Bronchial epithelial cell (primary cell): Measurements from ENCODE around the gene ASB1. TPM values are rescaled to one million over a fixed set of nuclear protein-coding genes. Genes with fewer than 3 reads are reported as not detected.
A peak's percentile ranks its signal among the peaks of the same experiment; 100 is the strongest.

Source experiments
- DNase-seq: peaks from one replicate; pipeline ENCODE4 v3.0.0-alpha.2; 2010; ENCODE audit warnings: low read depth
- FAIRE-seq: peaks from 2 replicates; lab custom pipeline; 2011; peaks lifted over from hg19 to GRCh38; lab: Jason Lieb, UNC
- H3K27me3 ChIP-seq: 2 replicates; pipeline ENCODE4 v1.5.1; 2011; ENCODE audit warnings: low read length; ENCODE audit not compliant: control insufficient read depth, insufficient read depth
- H3K36me3 ChIP-seq: 2 replicates; pipeline ENCODE4 v1.5.1; 2011; ENCODE audit warnings: low read length; ENCODE audit not compliant: control insufficient read depth, insufficient read depth
- H3K4me3 ChIP-seq: 2 replicates; pipeline ENCODE4 v1.5.1; 2011; ENCODE audit warnings: mild to moderate bottlenecking, low read depth, low read length, control low read depth
- CTCF ChIP-seq: IDR thresholded peaks from 2 replicates; pipeline ENCODE4 v1.5.1; 2011; ENCODE audit warnings: mild to moderate bottlenecking, moderate library complexity, low read length, control low read depth, inconsistent platforms; ENCODE audit not compliant: insufficient read depth, severe bottlenecking
- total RNA-seq: library from RNA; depleted of rRNA; stranded (reverse); fragments of >200 nt; gene quantifications from 2 replicates; pipeline ENCODE4 v1.2.1, GENCODE V29; 2014

ASB1 gene
- total RNA-seq, 1 donor from 2014 or later: 41.9 TPM

DNA sequence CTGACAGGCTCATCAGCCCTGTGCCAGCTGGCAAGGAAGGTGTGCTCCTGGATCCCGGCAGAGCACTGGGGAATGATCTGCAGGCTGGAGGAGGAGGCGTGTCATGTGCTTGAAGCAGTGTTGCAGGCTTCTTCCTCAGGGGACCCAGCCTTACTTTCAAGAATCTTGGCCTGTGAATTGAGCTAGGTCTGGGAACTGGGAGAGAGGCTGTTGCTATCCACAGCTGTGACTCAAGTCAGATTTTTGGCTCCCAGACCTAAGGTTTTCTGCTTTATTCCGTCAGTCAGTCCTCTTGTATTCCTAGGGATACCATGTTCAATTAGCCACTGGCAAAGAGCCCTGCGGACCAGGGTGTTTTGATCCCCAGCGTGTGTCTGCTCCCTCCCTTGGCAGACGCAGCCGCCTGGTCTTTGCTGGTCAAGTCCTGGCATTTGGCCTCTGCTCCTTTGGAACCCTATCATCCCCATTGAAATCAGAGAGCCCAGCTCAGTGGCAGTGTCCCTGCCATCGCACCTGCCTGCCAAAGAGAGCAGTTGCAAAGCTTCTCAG is 32.4 kb downstream of the ASB1 start:
- DNase-seq (no peak), FAIRE-seq (peak; percentile 79)
- Histone ChIP-seq H3K4me3 (no peak overlapping the region), H3K27me3 (no peaks in the 10 kb centered on the region), H3K36me3 (no peaks in the 10 kb centered on the region)
- TF ChIP-seq CTCF: no peak

- Histone ChIP-seq H3K27me3 (no peaks in the 10 kb centered on the region), H3K4me3 (no peak overlapping the region), H3K36me3 (no peaks in the 10 kb centered on the region)
- no peak for TF ChIP-seq CTCF
- no peak for FAIRE-seq
- DNase-seq: no peak
Measured at GRCh38 chr2:238461051-238461450, 34.3 kb downstream of the ASB1 start.

GRCh38 chr2:238461491-238461890 is 34.8 kb downstream of the ASB1 start:
- no peak for DNase-seq
- TF ChIP-seq CTCF: no peak
- Histone ChIP-seq H3K27me3 (no peaks in the 10 kb centered on the region), H3K4me3 (no peak overlapping the region), H3K36me3 (no peaks in the 10 kb centered on the region)
- FAIRE-seq: no peak

- H3K4me3 ChIP-seq: no peak overlapping the region
- FAIRE-seq: no peak
- no peak for TF ChIP-seq CTCF
Measured at GRCh38 chr2:238461916-238462315, 35.2 kb downstream of the ASB1 start.

GRCh38 chr2:238462782-238463396 is 36.2 kb downstream of the ASB1 start:
- DNase-seq: peak; percentile 64

More at GRCh38 chr2:238461916-238462315, 35.2 kb downstream of the ASB1 start:
- H3K27me3 ChIP-seq: no peaks in the 10 kb centered on the region
- H3K36me3 ChIP-seq: no peaks in the 10 kb centered on the region
- DNase-seq: no peak

More at GRCh38 chr2:238462782-238463396, 36.2 kb downstream of the ASB1 start:
- H3K27me3 ChIP-seq: no peaks in the 10 kb centered on the region
- H3K36me3 ChIP-seq: no peaks in the 10 kb centered on the region
- no peak for FAIRE-seq
- TF ChIP-seq CTCF: peak; percentile 53
- H3K4me3 ChIP-seq: no peak overlapping the region
